HepG2 (cell line): Measurements from ENCODE around the gene AUP1. TPM values are rescaled to one million over a fixed set of nuclear protein-coding genes. Genes with fewer than 3 reads are reported as not detected.

Source experiments
- BCL6 ChIP-seq: IDR thresholded peaks from 2 replicates; pipeline ENCODE4 v1.6.1; 2016; ENCODE audit warnings: missing genetic modification reagents, missing compliant biosample characterization
- CCAR2 ChIP-seq: fragments of 200-400 bp; formaldehyde crosslinking; optimal IDR thresholded peaks from 2 replicates; pipeline ENCODE3; 2018; ENCODE audit warnings: low read depth, mild to moderate bottlenecking, low read length, moderate library complexity
- DMAP1 ChIP-seq: IDR thresholded peaks from 2 replicates; pipeline ENCODE4 v1.6.1; 2016
- DR1 ChIP-seq: sonication (generic); formaldehyde crosslinking; IDR thresholded peaks from 2 replicates; pipeline ENCODE4 v1.8.0; 2021; ENCODE audit warnings: mild to moderate bottlenecking, missing genetic modification reagents, inconsistent platforms
- FOXM1 ChIP-seq: sonication (generic); formaldehyde crosslinking; IDR thresholded peaks from 2 replicates; pipeline ENCODE4 v1.5.0; 2020; ENCODE audit warnings: missing genetic modification reagents
- GRHL1 ChIP-seq: sonication (generic); formaldehyde crosslinking; conservative IDR thresholded peaks from 2 replicates; pipeline ENCODE4 v1.8.0; 2022; ENCODE audit warnings: missing genetic modification reagents
- HES4 ChIP-seq: sonication (generic); formaldehyde crosslinking; IDR thresholded peaks from 2 replicates; pipeline ENCODE4 v1.9.0; 2021; ENCODE audit warnings: mild to moderate bottlenecking, missing genetic modification reagents, borderline replicate concordance
- HMGXB4 ChIP-seq, 2 experiments: sonication (generic) in 1 of 2; formaldehyde crosslinking in 1 of 2; IDR thresholded peaks; 2 replicates each; pipeline versions ENCODE4 v1.4.0 to v1.6.1; 2018 to 2020; ENCODE audit warnings: missing genetic modification reagents in 2 of 2, borderline replicate concordance in 1 of 2, low read depth in 1 of 2, mild to moderate bottlenecking in 1 of 2, missing biosample characterization in 1 of 2
- KLF13 ChIP-seq: sonication (generic); formaldehyde crosslinking; IDR thresholded peaks from 2 replicates; pipeline ENCODE4 v1.4.0; 2020; ENCODE audit warnings: mild to moderate bottlenecking, missing genetic modification reagents
- PAF1 ChIP-seq: IDR thresholded peaks from 2 replicates; pipeline ENCODE4 v1.6.1; 2016; ENCODE audit warnings: missing genetic modification reagents, missing compliant biosample characterization
- PLRG1 ChIP-seq: fragments of 450-650 bp; conservative IDR thresholded peaks from 2 replicates; pipeline ENCODE4 v1.6.1; 2016
- PPARG ChIP-seq: conservative IDR thresholded peaks from 2 replicates; pipeline ENCODE4 v1.6.1; 2016; ENCODE audit warnings: missing biosample characterization, missing genetic modification reagents
- SATB2 ChIP-seq: sonication (generic); formaldehyde crosslinking; IDR thresholded peaks from 2 replicates; pipeline ENCODE4 v1.5.0; 2020; ENCODE audit warnings: missing genetic modification reagents
- SIX4 ChIP-seq: sonication (generic); formaldehyde crosslinking; IDR thresholded peaks from 2 replicates; pipeline ENCODE4 v1.4.0; 2020; ENCODE audit warnings: missing genetic modification reagents
- SP4 ChIP-seq: sonication (generic); formaldehyde crosslinking; IDR thresholded peaks from 2 replicates; pipeline ENCODE4 v1.8.1; 2023; ENCODE audit warnings: mild to moderate bottlenecking, missing genetic modification reagents
- SRF ChIP-seq: IDR thresholded peaks from 2 replicates; pipeline ENCODE4 v1.6.1; 2011; ENCODE audit warnings: mild to moderate bottlenecking, low read depth, low read length, moderate library complexity
- TP53 ChIP-seq: sonication (generic); formaldehyde crosslinking; conservative IDR thresholded peaks from 2 replicates; pipeline ENCODE4 v1.4.0; 2020; ENCODE audit warnings: missing genetic modification reagents
- ZNF20 ChIP-seq: sonication (generic); formaldehyde crosslinking; IDR thresholded peaks from 2 replicates; pipeline ENCODE4 v1.4.0; 2020; ENCODE audit warnings: mild to moderate bottlenecking, moderate library complexity, missing genetic modification reagents
- ZNF513 ChIP-seq: sonication (generic); formaldehyde crosslinking; conservative IDR thresholded peaks from 2 replicates; pipeline ENCODE4 v1.5.0; 2020; ENCODE audit warnings: missing genetic modification reagents
- ZNF792 ChIP-seq: IDR thresholded peaks from 2 replicates; pipeline ENCODE4 v1.6.1; 2016
- ZNF850 ChIP-seq: sonication (generic); formaldehyde crosslinking; conservative IDR thresholded peaks from 2 replicates; pipeline ENCODE4 v1.9.0; 2021; ENCODE audit warnings: mild to moderate bottlenecking, missing genetic modification reagents
- ZSCAN31 ChIP-seq: sonication (generic); formaldehyde crosslinking; IDR thresholded peaks from 2 replicates; pipeline ENCODE4 v1.5.0; 2020; ENCODE audit warnings: low read depth, mild to moderate bottlenecking, missing genetic modification reagents
- polyA plus RNA-seq, 8 experiments: library from polyadenylated mRNA; depleted of rRNA in 3 of 8; stranded (reverse) in 7 of 8; unstranded in 1 of 8; fragments of >200 nt; fragmentation: Illumina TruSeq in 4 of 8; extraction: Trizol in 4 of 8; gene quantifications; 2 replicates each; pipeline versions ENCODE4 v1.2.1 to v1.2.3, GENCODE V29; 2011 to 2016; ENCODE audit warnings: low read depth in 4 of 8, missing spikeins in 1 of 8, mixed read lengths in 1 of 8; ENCODE audit not compliant: insufficient read depth in 1 of 8
- total RNA-seq, 5 experiments: library from RNA; depleted of rRNA; stranded (reverse); fragments of >200 nt; fragmentation: Illumina TruSeq; extraction: Trizol; gene quantifications; 2 replicates each; pipeline ENCODE4 v1.2.3, GENCODE V29; 2016; ENCODE audit warnings: low read depth in 1 of 5
- TF ChIP-seq, protein P1 (sequence below): sonication (generic); formaldehyde crosslinking; IDR thresholded peaks from 2 replicates; pipeline ENCODE4 v1.4.0; 2020; ENCODE audit warnings: mild to moderate bottlenecking, missing genetic modification reagents
- TF ChIP-seq, protein P2 (sequence below): sonication (generic); formaldehyde crosslinking; IDR thresholded peaks from 2 replicates; pipeline ENCODE4 v1.8.0; 2022; ENCODE audit warnings: mild to moderate bottlenecking, missing genetic modification reagents

Gene AUP1
- total and polyA plus RNA-seq, 2 of the 13 experiments (the other 11 are each of a cell fraction or from before 2014, with no cell fraction given), result 174 to 267 TPM

- TF ChIP-seq ZNF513 (CRISPR knock-in tag) (no peak), PLRG1 (no peak), BCL6 (0 out of 2 replicates have a peak, but pooled peaks have one; percentile 13), HES4 (CRISPR knock-in tag) (no peak), ZNF850 (no peak), GRHL1 (CRISPR knock-in tag) (no peak), SATB2 (no peak), TP53 (no peak), DMAP1 (CRISPR knock-in tag) (no peak), ZSCAN31 (peak; percentile 62; the same call in 1 of the 2 replicates), FOXM1 (CRISPR knock-in tag) (no peak), SIX4 (CRISPR knock-in tag) (no peak), SP4 (CRISPR knock-in tag) (0 out of 2 replicates have a peak, but pooled peaks have one; percentile 1), PPARG (CRISPR knock-in tag) (no peak), DR1 (no peak), CCAR2 (no peak), PAF1 (no peak), HMGXB4 (CRISPR knock-in tag; IDR thresholded peaks at IDR 0.05; ENCODE audit: borderline replicate concordance in 1 of 2, low read depth in 1 of 2) (peak in 1 of 2 experiments; percentile 25; a peak in 1 of 4 replicates), ZNF20 (no peak), KLF13 (CRISPR knock-in tag) (no peak), SRF (no peak), ZNF792 (CRISPR knock-in tag) (no peak)
- TF ChIP-seq, protein P1, sequence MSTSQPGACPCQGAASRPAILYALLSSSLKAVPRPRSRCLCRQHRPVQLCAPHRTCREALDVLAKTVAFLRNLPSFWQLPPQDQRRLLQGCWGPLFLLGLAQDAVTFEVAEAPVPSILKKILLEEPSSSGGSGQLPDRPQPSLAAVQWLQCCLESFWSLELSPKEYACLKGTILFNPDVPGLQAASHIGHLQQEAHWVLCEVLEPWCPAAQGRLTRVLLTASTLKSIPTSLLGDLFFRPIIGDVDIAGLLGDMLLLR (CRISPR knock-in tag), result no peak
- TF ChIP-seq, protein P2, sequence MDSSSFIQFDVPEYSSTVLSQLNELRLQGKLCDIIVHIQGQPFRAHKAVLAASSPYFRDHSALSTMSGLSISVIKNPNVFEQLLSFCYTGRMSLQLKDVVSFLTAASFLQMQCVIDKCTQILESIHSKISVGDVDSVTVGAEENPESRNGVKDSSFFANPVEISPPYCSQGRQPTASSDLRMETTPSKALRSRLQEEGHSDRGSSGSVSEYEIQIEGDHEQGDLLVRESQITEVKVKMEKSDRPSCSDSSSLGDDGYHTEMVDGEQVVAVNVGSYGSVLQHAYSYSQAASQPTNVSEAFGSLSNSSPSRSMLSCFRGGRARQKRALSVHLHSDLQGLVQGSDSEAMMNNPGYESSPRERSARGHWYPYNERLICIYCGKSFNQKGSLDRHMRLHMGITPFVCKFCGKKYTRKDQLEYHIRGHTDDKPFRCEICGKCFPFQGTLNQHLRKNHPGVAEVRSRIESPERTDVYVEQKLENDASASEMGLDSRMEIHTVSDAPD, result no peak
These were observed 30.1 kb downstream of the AUP1 start, which contains the start of gene LBX2 (continued) for GRCh38 chr2:74499267-74499939.
